Non-pigmented ciliary epithelial cell (primary cell): ENCODE data around the gene TRPM8.

Experiments used
- DNase-seq: peaks from one replicate; pipeline ENCODE4 v3.0.0-alpha.2; 2010; ENCODE audit warnings: low read depth

Gene TRPM8

DNA sequence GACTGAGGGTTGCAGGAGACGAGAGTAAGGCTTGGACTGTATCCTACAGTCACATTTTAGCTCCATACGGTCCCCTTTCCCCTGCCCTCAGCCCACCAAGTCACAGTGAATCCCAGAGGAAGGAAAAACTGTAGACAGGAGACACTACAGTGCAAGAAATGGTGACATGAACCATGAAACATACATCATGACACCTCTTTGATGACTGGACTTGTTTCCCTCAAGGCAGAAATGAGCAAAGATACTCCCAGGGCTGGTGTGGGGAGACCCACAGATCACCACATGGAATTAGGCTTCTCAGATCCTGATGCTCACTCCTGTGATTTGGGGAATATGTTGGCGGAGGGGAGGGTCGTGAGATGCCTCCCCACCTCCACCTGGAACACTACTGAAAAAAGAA, 85.1 kb downstream of the TRPM8 start:
- DNase-seq: no peak

DNA sequence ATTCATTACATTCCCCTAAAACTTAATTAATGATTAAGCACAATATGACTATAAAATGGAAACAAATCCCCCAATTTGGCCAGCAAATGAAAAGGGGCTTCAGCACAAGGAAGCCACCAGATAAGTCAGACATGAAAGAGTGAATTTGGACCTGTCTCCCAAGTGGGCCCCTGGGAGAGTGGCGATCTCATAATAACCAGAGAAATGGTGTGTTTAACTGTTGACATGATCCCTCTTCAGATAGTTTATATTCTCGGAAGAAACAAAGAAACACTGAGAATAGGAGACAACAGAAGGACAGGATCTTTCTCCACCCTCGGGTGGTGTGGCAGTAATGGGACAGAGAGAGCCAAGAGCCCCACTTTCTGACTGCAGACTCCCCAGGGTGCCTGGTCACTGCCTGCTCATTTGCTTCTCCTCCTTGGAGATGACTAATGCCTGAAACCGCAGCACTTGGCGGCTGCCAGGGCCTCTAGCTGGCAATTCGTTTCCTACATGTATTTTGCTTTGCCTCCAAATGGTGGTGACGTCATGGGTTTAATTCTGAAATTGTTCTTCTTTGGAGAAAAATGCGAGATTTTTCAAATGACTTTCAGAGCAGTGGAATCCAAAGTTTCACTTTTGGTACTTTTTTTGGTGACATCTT, 86.9 kb downstream of the TRPM8 start:
- DNase-seq: peak; percentile 79

DNA sequence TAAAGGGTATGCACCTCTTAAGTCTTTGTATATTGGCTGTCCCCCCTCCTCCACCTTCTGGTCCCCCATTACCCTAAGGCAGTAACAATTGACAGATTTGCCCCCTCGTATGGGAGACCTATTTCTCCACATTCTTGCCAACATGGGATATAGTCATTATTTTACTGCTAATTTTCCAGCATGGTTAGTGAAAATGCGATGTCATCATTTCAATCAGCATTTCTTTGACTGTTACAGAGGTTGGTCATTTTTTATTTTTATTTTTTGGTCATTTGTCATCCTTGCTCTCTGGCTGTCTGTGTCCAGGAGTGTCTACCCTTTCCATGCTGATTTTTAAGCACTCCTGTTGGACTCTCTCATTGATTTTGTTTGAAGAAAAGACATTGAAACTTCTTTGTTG, 88.0 kb downstream of the TRPM8 start:
- no peak for DNase-seq

DNA sequence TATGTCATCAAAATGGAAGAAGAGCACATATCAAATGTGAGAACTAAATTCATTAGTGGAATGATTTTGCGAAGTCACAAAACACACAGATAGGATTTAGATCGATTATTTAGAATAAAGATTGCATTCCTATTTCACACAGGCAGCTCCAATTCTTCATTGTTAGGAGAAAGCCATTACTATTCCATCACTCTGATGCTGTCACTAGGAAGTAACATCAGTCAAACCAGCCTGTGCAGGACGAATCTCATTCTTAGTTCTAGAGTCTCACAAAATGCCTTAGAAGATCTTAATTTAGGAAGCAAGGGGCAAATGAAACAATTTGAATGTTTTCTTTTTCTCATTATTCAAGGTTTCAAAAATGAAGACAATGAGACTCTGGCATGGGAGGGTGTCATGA, 89.3 kb downstream of the TRPM8 start:
- DNase-seq: no peak

DNA sequence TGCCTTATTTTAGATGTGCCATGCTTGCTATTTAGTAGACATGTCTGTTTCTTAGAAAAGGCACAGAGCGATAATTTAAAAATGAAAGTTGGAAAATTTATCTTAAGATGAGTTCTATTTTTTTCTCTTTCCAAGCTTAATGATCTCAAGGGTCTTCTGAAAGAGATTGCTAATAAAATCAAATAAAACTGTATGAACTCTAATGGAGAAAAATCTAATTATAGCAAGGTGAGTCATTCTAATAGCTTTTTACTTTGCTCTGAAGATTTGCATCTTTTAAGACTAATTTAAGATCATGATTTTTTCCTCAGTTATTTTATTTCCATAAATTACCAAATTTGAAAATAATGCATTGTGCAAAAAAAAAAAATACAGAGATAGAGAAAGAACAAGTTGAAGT, 97.3 kb downstream of the TRPM8 start:
- no peak for DNase-seq

- no peak for DNase-seq
Measured at GRCh38 chr2:234015861-234016260, 98.7 kb downstream of the TRPM8 start.

- DNase-seq: no peak
Measured at GRCh38 chr2:234019896-234020295, 102.7 kb downstream of the TRPM8 start.

DNA sequence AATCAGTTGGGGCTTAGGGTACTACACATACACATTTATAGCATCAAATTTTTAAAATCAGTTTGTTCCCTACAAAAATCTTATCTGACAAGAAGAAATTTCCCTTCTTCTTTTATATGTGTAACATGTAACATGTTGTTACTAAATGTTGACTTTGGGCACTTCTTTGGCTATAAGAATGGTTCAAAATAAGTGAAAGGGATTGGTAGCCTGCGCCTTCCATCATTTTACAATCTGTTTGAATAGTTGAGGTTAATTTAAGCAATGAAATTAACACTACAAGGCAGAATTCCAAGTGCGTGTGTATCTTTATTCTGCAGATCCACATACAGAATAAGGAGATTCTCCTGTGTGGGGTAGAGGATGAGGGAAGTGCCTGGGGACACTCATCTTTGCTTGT, 103.2 kb downstream of the TRPM8 start:
- DNase-seq: no peak

DNA sequence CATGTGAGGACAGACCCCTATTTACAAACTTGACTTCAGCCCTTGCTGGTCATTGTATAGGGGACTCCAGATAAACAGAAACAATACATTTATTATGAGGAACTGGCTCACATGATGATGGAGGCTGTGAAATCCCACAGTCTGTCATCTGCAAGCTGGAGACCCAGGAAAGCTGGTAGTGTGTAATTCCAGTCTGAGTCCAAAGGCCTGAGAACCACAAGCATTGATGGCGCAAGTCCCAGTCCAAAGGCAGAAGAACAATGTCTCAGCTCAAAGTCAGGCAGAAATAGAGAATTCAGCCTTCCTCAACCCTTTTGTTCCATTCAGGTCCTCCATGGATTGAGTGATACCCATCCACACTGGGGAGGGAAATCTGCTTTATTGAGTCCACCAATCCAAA, 105.3 kb downstream of the TRPM8 start:
- DNase-seq: no peak

DNA sequence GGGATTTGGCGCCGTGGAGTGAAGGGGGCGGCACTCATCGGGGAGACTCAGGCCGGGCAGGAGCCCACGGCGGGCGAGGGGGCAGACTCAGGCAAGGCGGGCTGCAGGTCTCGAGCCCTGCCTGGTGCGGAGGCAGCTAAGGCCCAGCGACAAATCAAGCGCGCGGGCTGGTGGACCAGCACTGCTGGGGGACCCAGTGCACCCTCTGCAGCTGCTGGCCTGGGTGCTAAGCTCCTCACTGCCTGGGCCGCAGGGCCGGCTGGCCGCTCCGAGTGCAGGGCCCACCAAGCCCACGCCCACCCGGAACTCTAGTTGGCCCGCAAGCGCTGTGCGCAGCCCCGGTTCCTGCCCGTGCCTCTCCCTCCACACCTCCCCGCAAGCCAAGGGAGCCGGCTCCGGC, 107.1 kb downstream of the TRPM8 start:
- no peak for DNase-seq

DNA sequence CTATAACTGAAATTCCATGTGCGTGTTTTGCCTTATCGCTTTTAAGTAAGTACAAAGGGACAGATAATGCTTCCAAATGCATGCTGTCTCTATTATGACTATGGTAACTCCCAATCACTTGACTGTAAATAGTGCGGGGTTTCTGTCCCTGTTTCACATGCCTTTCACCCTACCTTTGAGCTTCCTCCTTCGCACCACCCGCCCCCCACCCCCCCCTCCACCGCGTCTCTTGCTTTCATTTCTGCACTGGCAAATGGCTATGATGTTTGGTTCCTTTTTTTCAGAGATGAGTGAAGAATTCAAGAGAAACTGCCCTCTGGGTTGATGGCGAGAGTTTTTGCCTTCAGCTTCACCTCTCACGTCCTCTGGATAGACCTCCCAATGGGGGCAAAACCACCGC, 108.3 kb downstream of the TRPM8 start:
- DNase-seq: no peak

GRCh38 chr2:234025891-234026401, 108.8 kb downstream of the TRPM8 start:
- no peak for DNase-seq

DNA sequence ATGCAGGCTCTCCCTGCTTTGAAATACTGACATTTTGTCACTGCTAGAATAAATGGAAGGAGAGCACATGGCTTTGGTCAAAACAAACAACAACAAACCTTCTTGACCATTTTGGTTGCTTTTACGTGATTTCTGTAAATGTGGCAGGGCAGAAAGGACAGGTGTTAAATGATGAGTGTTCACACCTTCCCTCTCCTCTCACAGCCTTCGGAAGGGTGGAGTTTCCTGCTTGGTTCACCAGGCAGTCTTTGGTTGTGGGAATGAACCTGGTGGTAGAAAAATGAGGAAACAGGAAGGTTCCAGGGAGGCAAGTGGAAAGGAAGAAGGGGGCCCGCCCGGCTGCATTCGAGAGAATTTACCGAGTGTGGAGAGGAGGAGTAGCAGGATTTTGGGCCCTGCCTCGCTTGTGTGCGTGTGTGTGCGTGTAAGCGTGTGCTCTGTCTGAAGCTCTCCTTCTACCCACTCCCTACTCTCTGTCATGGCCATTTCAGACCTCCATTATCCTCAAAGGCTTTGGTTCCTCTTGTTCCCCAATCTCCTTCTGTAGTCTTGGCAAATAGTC, 109.6 kb downstream of the TRPM8 start:
- no peak for DNase-seq

DNA sequence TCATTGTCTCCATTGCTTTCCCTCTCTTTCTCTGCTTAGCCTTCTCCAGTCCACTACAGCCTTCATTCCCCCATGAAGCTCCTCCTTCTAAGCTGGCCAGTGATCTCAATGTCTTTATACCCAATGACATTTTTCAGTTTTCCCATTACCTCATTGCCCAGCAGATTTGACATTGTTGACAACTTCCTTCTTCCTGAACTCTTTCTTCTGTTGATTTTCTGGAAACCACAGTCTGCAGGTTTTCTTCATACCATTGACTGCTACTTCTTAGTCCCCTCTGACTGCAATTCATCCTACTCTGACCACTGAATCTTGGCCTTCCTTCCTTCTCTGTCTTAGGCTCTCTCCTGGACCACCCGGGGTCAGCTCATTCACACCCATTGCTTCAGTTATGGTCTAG, 110.5 kb downstream of the TRPM8 start:
- DNase-seq: no peak

DNA sequence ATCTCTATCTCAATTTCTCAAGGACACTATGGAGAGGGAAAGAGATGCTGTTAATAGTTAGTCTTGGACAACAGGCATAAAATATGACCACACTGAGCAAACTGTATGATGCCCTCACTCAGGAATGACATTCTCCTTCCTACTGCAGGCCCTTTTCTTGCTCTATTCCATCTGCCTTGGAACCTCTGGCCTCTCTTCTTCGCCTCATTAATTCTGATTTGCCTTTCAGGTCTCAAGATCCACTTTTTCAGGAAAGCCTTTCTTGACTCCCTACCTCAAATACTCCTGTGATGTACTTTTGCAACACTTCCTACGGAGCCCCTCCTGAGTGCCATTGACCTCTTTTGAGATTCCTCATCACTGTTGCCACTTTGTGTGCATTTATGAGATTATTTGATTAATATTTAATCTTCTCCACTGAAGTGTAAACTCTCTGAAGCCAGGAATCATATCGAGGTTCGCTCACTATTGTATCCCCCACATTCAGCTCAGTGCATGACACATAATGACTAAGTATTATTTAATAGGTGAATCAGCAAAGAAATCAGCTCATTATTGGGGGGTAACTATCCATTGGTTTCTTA, 112.1 kb downstream of the TRPM8 start:
- DNase-seq: no peak

DNA sequence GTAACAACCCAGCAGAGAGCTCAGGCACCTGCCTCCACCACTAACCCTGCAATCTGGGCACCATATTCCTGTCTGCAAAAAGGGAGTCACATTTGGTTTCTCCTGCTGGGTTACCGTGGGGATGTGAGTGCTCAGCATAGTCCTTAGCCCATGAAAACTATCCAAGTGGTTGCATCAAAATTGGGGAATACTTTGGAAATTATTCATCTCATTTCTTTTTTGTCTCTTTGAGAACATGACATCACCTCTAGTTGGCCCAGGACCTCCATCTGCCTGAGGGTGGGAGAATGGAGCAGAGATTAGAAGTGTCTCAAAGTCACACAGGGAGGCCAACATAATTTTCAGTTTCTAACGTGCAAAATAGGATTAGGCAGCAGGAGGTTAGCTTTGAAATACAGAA, 114.0 kb downstream of the TRPM8 start:
- no peak for DNase-seq

DNA sequence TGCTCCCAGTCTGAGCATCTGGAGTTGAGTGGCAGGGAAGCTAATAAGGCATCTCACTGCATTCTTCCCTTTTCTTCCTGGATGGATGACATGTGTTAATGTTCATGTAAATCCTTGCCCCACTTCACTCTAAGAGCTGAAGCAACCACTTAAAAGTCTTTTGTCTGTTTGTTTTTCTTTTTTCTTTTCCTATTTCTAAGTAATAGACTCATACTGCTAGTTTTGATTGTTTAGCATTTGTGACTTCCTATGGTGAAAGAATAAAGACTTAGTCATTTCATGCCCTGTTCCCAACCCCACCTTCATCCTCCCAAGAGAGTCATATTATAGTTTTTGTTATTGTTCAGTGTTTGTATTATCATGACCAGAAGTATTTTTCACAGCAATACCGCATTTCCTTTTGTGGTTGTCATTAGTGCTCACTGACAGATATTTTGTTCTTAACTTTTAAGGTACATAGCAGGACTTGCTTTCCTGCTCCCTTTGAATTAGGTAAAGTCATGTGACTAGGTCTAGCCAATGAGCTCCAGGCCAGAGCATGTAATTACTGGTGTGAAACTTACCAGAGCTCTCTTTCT, 115.2 kb downstream of the TRPM8 start:
- DNase-seq: no peak

GRCh38 chr2:234033174-234033573, 116.0 kb downstream of the TRPM8 start:
- no peak for DNase-seq

- no peak for DNase-seq
Measured at GRCh38 chr2:234033885-234034284, 116.7 kb downstream of the TRPM8 start.

DNA sequence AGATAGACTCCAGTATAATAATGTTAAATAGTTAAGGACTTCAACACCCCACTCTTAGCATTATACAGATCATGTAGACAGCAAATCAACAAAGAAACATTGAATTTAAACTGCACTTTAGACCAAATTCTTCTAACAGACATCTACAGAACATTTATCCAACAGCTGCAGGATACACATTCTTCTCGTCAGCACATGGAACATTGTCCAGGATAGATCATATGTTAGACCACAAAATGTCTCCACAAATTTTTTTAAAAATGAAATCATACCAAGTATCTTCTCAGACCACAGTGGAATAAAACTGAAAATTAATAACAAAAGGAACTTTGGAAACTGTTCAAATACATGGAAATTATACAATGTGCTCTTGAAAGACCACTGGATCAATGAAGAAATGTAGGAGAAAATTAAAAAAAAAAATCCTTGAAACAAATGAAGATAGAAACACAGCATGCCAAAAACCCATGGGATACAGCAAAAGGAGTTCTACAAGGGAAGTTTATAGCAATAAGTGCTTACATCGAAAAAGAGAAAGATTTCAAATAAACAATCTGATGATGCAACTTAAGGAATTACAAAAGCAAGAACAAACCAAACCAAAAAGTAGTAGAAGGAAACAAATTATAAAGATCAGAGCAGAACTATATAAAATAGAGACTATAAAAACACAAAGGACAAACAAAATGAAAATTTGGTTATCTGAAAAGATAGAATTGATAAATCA, 121.1 kb downstream of the TRPM8 start:
- no peak for DNase-seq

DNA sequence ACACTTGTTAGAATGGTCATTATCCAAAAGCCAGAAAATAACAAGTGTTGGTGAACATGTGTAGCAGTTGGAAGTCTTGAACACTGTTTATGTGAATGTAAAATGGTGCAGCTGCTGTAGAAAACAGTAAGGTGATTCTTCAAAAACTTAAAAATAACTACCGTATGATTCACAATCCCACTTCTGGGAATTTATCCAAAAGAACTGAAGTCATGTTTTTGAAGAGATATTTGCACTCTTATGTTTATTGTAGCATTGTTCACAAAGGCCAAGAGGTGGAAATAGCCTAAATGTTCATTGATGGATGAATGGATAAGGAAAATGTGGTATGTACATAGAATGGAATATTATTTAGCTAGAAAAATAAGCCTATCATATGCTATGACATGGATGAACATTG, 127.0 kb downstream of the TRPM8 start:
- no peak for DNase-seq

- no peak for DNase-seq
Measured at GRCh38 chr2:234046521-234046920, 129.3 kb downstream of the TRPM8 start.

GRCh38 chr2:234047361-234047760, 130.2 kb downstream of the TRPM8 start:
- no peak for DNase-seq
